Mesendoderm (in vitro differentiated cells): ENCODE results near the gene SLC49A3.
"Not testable (repeated sequence)": the region's sequence is repeated elsewhere in the genome, so short reads cannot be mapped to it uniquely, and the experiment has no call there.

Experiments
- DNase-seq: peaks from one replicate; pipeline ENCODE4 v3.0.0; 2013
- H2AK5ac ChIP-seq: 2 replicates; pipeline ENCODE4 v1.6.1; 2013; ENCODE audit warnings: low read length, inconsistent platforms
- H2BK120ac ChIP-seq: 2 replicates; pipeline ENCODE4 v1.6.1; 2013; ENCODE audit warnings: low read depth, mild to moderate bottlenecking, low read length, moderate library complexity, mixed read lengths
- H2BK15ac ChIP-seq: replicated peaks from 2 replicates; pipeline ENCODE4 v1.6.1; 2013; ENCODE audit warnings: low read depth, mild to moderate bottlenecking, moderate library complexity
- H2BK5ac ChIP-seq: 2 replicates; pipeline ENCODE4 v1.6.1; 2013; ENCODE audit warnings: low read length, inconsistent platforms
- H3K18ac ChIP-seq: 2 replicates; pipeline ENCODE4 v1.6.1; 2013; ENCODE audit warnings: mild to moderate bottlenecking, low read length, mixed read lengths
- H3K23ac ChIP-seq: one replicate; pipeline ENCODE4 v1.6.1; 2013; ENCODE audit warnings: low read length
- H3K27ac ChIP-seq: 2 replicates; pipeline ENCODE4 v1.5.1; 2013; ENCODE audit warnings: low read depth, mild to moderate bottlenecking, inconsistent platforms, low read length, moderate library complexity
- H3K27me3 ChIP-seq: 2 replicates; pipeline ENCODE4 v1.6.1; 2013; ENCODE audit warnings: low read length, control low read depth, mild to moderate bottlenecking, inconsistent platforms; ENCODE audit not compliant: insufficient read depth, poor library complexity
- H3K36me3 ChIP-seq: 2 replicates; pipeline ENCODE4 v1.6.1; 2013; ENCODE audit warnings: low read length, inconsistent platforms; ENCODE audit not compliant: control insufficient read depth, insufficient read depth
- H3K4ac ChIP-seq: one replicate; pipeline ENCODE4 v1.6.1; 2013; ENCODE audit warnings: low read depth, mild to moderate bottlenecking, low read length, moderate library complexity
- H3K4me1 ChIP-seq: 2 replicates; pipeline ENCODE4 v1.6.1; 2013; ENCODE audit warnings: low read depth, low read length, inconsistent platforms; ENCODE audit not compliant: control insufficient read depth
- H3K4me2 ChIP-seq: 2 replicates; pipeline ENCODE4 v1.6.1; 2013; ENCODE audit warnings: low read length
- H3K4me3 ChIP-seq: 2 replicates; pipeline ENCODE4 v1.5.1; 2013; ENCODE audit warnings: mild to moderate bottlenecking, low read length
- H3K56ac ChIP-seq: one replicate; pipeline ENCODE4 v1.6.1; 2013; ENCODE audit warnings: low read length
- H3K79me1 ChIP-seq: 2 replicates; pipeline ENCODE4 v1.6.1; 2013; ENCODE audit warnings: low read length, inconsistent platforms
- H3K79me2 ChIP-seq: 2 replicates; pipeline ENCODE4 v1.6.1; 2013; ENCODE audit warnings: mild to moderate bottlenecking, low read length; ENCODE audit not compliant: control insufficient read depth, insufficient read depth
- H3K9ac ChIP-seq: 2 replicates; pipeline ENCODE4 v1.6.1; 2013; ENCODE audit warnings: low read length, inconsistent platforms
- H4K5ac ChIP-seq: one replicate; pipeline ENCODE4 v1.6.1; 2013; ENCODE audit warnings: low read length
- H4K8ac ChIP-seq: one replicate; pipeline ENCODE4 v1.6.1; 2013; ENCODE audit warnings: low read depth, mild to moderate bottlenecking, control low read depth, low read length, moderate library complexity
- WGBS: extraction: QIAGEN DNeasy Blood & Tissue Kit; methylation state at CpG from one replicate; pipeline ENCODE4 v1.1.7; 2013; ENCODE audit warnings: low lambda C conversion rate, missing lambda C conversion rate; ENCODE audit not compliant: insufficient coverage; ENCODE audit errors: extremely low coverage; 5-methylcytosine and 5-hydroxymethylcytosine counted together

The SLC49A3 gene

DNA sequence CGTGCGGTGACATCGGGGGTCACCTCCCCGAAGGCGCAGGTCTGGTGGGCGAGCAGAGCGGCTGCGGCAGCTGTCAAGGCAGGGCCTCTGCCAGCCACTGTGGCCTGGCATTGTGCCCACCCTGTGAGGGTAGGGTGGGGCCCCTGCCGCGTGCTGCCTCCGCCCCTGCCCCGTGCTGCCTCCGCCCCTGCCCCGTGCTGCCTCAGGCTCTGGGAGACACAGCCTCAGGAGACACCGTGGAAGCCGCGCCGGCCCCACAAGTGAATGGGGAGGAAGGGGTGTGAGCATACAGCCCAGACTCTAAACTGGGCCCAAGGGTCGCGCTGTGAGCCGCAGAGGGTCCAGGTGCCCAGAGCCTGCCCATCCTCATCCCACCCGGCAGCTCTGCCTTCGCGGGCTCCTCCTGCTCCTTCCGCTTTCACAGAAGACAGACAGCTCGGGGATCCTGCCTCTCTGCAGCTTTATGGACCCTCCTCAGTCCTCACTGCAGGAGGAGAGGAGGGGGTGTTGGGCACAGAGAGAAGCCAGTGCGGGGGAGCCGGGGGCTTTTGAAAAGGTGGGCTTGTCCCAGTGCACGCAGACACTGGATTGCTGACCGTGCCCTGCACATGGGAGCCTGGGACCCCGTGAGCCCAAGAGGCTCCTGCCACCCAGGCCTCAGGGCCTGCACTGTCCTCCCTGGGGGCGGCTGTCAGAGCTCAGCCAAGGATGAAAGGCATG lies 44.1 kb upstream of the SLC49A3 start:
- no peak for DNase-seq
- Histone ChIP-seq H3K27me3 (no peaks in the 10 kb centered on the region), H3K56ac (no peak overlapping the region), H3K4ac (no peak overlapping the region), H2BK5ac (no peak overlapping the region), H3K27ac (no peak overlapping the region), H3K4me2 (no peak overlapping the region), H3K36me3 (peaks cover 18% of the 10 kb centered on the region), H4K8ac (no peak overlapping the region), H2BK15ac (no peak overlapping the region), H2BK120ac (no peak overlapping the region), H4K5ac (no peak overlapping the region), H3K9ac (no peak overlapping the region), H3K23ac (no peak overlapping the region), H3K79me2 (peaks cover 2% of the 10 kb centered on the region), H3K79me1 (peaks cover 2% of the 10 kb centered on the region), H3K4me3 (no peak overlapping the region), H3K4me1 (no peaks in the 10 kb centered on the region), H3K18ac (no peak overlapping the region), H2AK5ac (no peak overlapping the region)
- WGBS: no CpG with 5 or more reads among the region's 32 CpGs

DNA sequence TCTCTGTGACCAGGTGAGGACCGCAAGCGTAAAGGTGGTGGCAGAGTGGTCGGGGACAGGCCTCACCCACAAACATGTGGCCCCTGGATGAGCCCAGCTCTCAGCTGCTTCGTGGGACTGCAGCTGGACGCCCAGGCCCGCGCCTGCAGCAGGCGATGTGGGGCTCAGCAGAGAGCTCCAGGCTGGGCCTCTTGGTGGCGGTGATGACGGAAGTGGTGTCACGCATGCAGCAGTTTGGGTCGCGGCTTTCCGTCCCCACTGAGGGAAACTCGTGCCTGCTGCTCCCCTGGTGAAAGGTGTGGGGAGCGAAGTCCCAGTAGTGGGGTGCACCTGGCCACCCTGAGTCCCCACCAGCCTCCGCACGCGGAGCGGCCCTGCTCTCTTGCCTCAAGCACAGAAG lies 43.5 kb upstream of the SLC49A3 start:
- no peak for DNase-seq
- H3K56ac ChIP-seq: no peak overlapping the region
- H3K79me2 ChIP-seq: peaks cover 7% of the 10 kb centered on the region
- H2AK5ac ChIP-seq: no peak overlapping the region
- H3K27ac ChIP-seq: no peak overlapping the region
- H3K4me2 ChIP-seq: no peak overlapping the region
- no CpG with 5 or more reads among the region's 20 CpGs for whole genome bisulfite sequencing
- no peaks in the 10 kb centered on the region for H3K4me1 ChIP-seq
- H2BK5ac ChIP-seq: no peak overlapping the region
- no peak overlapping the region for H3K4ac ChIP-seq
- no peak overlapping the region for H4K8ac ChIP-seq
- H3K4me3 ChIP-seq: no peak overlapping the region
- no peak overlapping the region for H2BK15ac ChIP-seq
- H4K5ac ChIP-seq: no peak overlapping the region
- no peak overlapping the region for H2BK120ac ChIP-seq
- H3K27me3 ChIP-seq: no peaks in the 10 kb centered on the region
- H3K23ac ChIP-seq: no peak overlapping the region
- H3K9ac ChIP-seq: no peak overlapping the region
- H3K18ac ChIP-seq: no peak overlapping the region
- H3K36me3 ChIP-seq: peaks cover 16% of the 10 kb centered on the region
- peaks cover 6% of the 10 kb centered on the region for H3K79me1 ChIP-seq

DNA sequence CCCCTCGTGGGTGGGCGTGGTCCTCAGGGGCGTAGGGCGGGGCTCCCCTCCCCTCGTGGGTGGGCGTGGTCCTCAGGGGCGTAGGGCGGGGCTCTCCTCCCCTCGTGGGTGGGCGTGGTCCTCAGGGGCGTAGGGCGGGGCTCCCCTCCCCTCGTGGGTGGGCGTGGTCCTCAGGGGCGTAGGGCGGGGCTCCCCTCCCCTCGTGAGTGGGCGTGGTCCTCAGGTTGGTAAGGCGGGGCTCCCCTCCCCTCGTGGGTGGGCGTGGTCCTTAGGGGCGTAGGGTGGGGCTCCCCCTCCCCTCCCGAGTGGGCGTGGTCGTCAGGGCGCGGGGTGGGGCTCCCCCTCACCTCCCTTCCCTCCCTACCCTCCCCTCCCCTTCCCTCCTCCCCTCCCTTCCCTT lies 43.0 kb upstream of the SLC49A3 start:
- not testable (repeated sequence) for H4K5ac ChIP-seq, H3K56ac ChIP-seq, H3K23ac ChIP-seq, H2BK120ac ChIP-seq, H3K4me3 ChIP-seq, H2AK5ac ChIP-seq, H3K4ac ChIP-seq, H2BK5ac ChIP-seq, H3K79me2 ChIP-seq, DNase-seq, H4K8ac ChIP-seq, H3K4me2 ChIP-seq, H2BK15ac ChIP-seq, H3K27ac ChIP-seq, H3K27me3 ChIP-seq, H3K4me1 ChIP-seq, H3K18ac ChIP-seq, H3K79me1 ChIP-seq, H3K9ac ChIP-seq
- no CpG with 5 or more reads among the region's 27 CpGs for WGBS
- peaks cover 16% of the 10 kb centered on the region for H3K36me3 ChIP-seq

DNA sequence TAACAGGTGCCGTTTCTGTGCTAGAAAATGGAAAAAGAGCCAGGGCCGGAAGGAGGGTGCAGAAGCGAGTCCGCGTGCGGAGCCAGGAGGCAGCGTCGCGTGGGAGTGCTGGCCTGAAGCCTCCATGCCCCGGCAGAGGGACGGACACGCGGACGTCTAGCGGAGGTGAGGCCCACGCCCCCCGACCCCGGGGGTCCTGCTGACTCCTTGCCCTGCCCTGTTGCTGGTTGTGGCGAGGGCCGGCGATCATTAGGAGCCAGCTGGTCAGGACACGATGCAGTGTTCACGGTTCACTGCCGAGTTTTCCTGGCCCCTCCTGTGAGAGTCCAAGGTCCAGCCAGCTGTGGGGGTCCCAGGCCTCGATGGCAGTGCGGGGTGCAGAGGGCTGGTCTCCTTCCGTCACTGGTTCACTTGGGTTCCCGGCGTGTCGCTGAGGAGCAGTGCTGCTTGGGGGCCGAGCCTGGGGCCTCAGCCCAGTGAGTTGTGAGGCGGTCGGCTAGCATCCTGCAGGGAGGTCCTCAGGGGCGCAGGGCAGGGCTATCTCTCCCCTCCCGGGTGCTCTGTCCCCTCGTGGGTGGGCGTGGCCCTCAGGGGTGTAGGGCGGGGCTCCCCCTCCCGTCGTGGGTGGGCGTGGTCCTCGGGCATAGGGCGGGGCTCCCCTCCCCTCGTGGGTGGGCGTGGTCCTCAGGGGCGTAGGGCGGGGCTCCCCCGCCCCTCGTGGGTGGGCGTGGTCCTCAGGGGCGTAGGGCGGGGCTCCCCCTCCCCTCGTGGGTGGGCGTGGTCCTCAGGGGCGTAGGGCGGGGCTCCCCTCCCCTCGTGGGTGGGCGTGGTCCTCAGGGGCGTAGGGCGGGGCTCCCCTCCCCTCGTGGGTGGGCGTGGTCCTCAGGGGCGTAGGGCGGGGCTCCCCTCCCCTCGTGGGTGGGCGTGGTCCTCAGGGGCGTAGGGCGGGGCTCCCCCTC lies 42.3 kb upstream of the SLC49A3 start:
- not testable (repeated sequence) for H3K4me3 ChIP-seq, H3K18ac ChIP-seq, DNase-seq, H3K27me3 ChIP-seq, H3K27ac ChIP-seq, H4K5ac ChIP-seq, H3K4me1 ChIP-seq, H3K56ac ChIP-seq, H4K8ac ChIP-seq, H2BK120ac ChIP-seq, H2AK5ac ChIP-seq, H2BK15ac ChIP-seq, H3K4me2 ChIP-seq, H3K23ac ChIP-seq, H3K9ac ChIP-seq, H2BK5ac ChIP-seq, H3K4ac ChIP-seq
- no CpG with 5 or more reads among the region's 68 CpGs for WGBS
- Histone ChIP-seq H3K79me2 (peaks cover 15% of the 10 kb centered on the region), H3K79me1 (peaks cover 11% of the 10 kb centered on the region), H3K36me3 (peaks cover 16% of the 10 kb centered on the region)

DNA sequence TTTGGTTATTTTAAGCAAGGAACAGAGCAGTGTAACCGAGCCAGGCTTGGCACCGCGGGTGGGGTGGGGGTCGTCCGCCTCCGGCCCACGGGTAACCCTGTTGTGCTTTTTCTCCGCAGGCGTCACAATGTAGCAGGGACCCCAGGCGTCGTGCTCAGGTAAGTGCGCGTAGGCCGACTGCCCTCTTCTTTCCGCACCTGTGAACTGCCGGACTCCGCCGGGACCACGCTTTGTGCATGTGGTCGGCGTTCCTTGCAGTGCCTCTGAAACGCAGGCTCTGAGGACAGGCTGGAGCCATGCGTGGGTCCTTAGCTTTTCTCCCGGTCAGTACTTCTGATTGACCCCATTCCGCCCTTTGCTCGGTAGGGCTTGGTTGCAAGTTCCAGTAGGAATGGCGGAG lies 41.6 kb upstream of the SLC49A3 start:
- DNase-seq: no peak
- Histone ChIP-seq H3K4me2 (no peak overlapping the region), H3K56ac (no peak overlapping the region), H2BK5ac (no peak overlapping the region), H2AK5ac (no peak overlapping the region), H2BK15ac (no peak overlapping the region), H3K27ac (no peak overlapping the region), H3K9ac (no peak overlapping the region), H3K4me1 (no peaks in the 10 kb centered on the region), H3K23ac (no peak overlapping the region), H3K18ac (no peak overlapping the region), H3K36me3 (peaks cover 13% of the 10 kb centered on the region), H3K4me3 (no peak overlapping the region), H3K79me2 (peaks cover 22% of the 10 kb centered on the region), H4K8ac (no peak overlapping the region), H3K27me3 (no peaks in the 10 kb centered on the region), H2BK120ac (no peak overlapping the region), H3K4ac (no peak overlapping the region), H3K79me1 (peaks cover 11% of the 10 kb centered on the region), H4K5ac (no peak overlapping the region)
- WGBS: no CpG with 5 or more reads among the region's 27 CpGs
